Hepatic stellate cell (primary cell): Measurements from ENCODE around the gene KRTAP10-11.
A peak's percentile ranks its signal among the peaks of the same experiment; 100 is the strongest.
"Not testable (repeated sequence)": the region's sequence is repeated elsewhere in the genome, so short reads cannot be mapped to it uniquely, and the experiment has no call there.

Source experiments
- DNase-seq: peaks from one replicate; pipeline ENCODE4 v3.0.0; 2011; ENCODE audit warnings: low spot score

The KRTAP10-11 gene

GRCh38 chr21:44615466-44615865, 30.7 kb upstream of the KRTAP10-11 start:
- no peak for DNase-seq

DNA sequence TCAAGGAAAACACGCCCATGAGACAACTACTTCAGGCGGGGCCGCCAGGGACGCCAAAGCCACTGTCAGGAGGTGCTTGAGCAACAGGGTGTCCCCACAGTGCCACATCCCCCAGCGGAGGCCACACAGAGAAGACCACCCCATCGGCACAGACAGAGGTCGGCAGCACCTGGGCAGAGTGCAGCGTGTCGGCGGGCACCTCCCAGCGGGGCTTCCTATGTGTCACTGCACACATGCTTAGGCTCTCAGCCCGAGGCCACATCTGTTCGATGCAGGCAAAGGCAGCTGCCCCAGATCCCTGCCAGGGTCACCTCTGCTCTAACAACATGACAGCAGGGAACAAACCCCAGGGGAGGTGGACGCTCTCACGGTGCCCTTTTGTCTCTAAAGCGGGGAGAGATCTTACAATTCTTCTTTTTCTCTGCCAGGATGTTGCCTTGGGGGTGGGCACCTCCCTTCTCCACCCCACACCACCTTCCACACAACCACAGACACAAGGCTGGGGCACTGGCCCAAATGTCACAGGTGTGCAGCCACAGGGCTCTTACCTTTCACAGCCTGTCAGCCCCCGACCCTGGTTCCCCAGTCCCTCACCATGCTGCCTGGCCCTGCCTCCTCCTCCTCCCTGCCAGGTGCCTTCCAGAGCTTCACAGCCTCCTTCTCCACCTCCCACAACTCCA, 30.2 kb upstream of the KRTAP10-11 start:
- no peak for DNase-seq

- DNase-seq = no peak
Measured at GRCh38 chr21:44616591-44616926, 29.7 kb upstream of the KRTAP10-11 start.

- no peak for DNase-seq
Measured at GRCh38 chr21:44617071-44617501, 29.1 kb upstream of the KRTAP10-11 start.

DNA sequence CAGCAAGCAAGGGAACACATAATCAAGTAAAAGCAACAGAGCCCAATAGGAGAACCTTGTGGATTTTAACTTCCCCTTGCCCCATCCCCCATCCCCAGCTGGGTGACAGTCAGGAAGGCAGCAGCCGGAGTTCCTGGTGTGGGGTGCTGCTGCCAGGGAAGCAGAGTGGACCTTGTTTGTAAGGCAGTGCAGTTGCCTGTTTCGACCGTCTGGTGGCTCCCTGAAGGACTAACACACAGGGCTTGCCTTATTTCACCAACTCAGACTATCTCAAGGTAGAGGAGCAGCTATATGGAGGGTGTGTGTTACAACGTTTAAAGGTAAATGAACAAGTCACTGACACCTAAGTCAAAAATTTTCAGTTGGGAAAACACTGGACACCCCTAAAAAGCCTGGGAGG, 27.7 kb upstream of the KRTAP10-11 start:
- DNase-seq = peak; percentile 14

- no peak for DNase-seq
Measured at GRCh38 chr21:44618909-44619308, 27.3 kb upstream of the KRTAP10-11 start.

DNA sequence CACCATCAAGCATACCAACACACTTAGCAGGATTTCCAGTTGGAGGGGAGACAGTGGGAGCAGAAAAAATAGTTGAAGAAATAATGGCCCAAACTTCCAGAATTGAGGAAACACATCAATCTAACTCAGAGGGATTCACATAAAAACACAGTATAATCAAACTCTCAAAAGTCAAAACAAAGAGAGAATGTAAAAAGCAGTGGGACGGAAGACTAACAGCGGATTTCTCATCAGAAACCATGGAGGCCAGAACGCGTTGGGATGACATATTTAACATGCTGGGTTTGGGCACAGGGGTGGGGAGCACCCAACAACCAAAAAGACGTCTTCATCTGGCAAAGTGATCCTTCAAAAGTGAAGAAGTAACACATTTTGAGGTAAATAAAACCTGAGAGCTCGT, 26.3 kb upstream of the KRTAP10-11 start:
- no peak for DNase-seq

GRCh38 chr21:44623575-44623974, 22.6 kb upstream of the KRTAP10-11 start:
- no peak for DNase-seq

- no peak for DNase-seq
Measured at GRCh38 chr21:44625756-44626155, 20.5 kb upstream of the KRTAP10-11 start.

DNA sequence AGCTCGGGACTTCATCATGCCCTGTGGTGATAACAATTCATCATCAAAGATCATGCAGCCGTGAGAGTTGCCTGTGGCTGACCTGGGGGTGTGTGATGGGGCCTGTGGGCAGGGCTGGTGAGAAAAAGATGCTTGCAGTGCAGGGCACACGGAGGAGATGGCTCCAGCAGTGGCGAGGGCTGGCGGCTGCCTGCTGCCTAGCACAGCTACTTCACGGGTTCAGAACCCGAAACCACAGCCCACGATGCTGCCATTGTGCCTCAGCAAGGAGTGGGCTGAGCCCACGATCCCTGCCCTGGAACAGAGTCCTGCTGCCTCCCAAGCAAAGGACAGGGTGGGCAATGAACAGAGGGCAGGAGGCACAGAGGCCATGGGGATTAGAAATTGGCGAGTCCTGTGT, 20.0 kb upstream of the KRTAP10-11 start:
- no peak for DNase-seq

DNA sequence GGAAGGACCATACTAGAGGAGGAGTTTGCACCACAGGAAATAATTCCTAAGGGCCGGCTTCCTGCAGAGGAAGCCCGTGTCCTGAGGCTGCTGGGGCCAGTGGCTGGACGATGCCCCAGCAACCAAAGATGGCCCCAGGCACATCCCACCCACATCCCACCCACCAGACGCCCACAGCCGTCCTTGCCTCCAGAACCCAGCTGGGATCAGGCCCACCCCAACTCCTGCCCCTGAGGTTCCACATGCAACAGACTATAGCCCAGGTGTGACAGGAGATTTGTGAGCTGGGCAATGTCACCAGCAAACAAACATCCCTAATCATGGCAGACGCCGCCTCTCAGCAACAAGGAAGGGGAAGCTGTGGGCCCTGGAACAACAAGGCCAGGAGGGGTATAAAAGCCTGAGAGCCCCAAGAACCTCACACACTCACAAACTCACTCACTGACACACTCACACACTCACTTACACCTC, 19.5 kb upstream of the KRTAP10-11 start, which contains the start of gene KRTAP10-9:
Gene KRTAP10-9 (plus strand): TSS at position 421 of the 471 bp plus-strand sequence. CDS start 79 bp downstream, outside the sequence.
- no peak for DNase-seq

DNA sequence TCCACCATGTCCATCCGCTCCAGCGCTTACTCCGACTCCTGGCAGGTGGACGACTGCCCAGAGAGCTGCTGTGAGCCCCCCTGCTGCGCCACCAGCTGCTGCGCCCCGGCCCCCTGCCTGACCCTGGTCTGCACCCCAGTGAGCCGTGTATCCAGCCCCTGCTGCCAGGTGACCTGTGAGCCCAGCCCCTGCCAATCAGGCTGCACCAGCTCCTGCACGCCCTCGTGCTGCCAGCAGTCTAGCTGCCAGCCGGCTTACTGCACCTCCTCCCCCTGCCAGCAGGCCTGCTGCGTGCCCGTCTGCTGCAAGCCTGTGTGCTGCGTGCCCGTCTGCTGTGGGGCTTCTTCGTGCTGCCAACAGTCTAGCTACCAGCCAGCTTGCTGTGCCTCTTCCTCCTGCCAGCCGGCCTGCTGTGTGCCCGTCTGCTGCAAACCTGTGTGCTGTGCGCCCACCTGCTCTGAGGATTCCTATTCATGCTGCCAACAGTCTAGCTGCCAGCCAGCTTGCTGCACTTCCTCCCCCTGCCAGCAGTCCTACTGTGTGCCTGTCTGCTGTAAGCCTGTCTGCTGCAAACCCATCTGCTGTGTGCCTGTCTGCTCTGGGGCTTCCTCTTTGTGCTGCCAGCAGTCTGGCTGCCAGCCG, 18.9 kb upstream of the KRTAP10-11 start:
- not testable (repeated sequence) for DNase-seq

GRCh38 chr21:44627831-44628233, 18.4 kb upstream of the KRTAP10-11 start:
- not testable (repeated sequence) for DNase-seq

GRCh38 chr21:44628707-44629391, 17.4 kb upstream of the KRTAP10-11 start:
- DNase-seq = no peak

GRCh38 chr21:44630440-44630839, 15.8 kb upstream of the KRTAP10-11 start:
- DNase-seq = no peak

DNA sequence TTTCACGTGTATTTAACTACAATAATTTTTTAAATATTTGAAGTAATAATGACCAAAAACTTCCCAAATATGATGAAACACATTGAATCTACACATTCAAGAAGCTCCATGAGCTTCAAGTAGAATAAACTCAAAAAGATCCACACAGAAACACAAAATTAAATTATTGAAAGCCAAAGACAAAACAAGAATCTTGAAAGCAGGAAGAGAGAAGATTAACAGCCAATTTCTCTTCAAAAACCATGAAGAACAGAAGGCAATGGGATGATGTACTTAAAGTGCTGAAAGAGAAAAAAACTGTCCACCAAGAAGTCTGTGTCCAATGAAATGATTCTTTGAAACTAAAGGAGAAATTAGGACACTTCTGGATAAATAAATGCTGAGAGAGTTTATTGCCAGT, 14.1 kb upstream of the KRTAP10-11 start:
- DNase-seq = no peak

DNA sequence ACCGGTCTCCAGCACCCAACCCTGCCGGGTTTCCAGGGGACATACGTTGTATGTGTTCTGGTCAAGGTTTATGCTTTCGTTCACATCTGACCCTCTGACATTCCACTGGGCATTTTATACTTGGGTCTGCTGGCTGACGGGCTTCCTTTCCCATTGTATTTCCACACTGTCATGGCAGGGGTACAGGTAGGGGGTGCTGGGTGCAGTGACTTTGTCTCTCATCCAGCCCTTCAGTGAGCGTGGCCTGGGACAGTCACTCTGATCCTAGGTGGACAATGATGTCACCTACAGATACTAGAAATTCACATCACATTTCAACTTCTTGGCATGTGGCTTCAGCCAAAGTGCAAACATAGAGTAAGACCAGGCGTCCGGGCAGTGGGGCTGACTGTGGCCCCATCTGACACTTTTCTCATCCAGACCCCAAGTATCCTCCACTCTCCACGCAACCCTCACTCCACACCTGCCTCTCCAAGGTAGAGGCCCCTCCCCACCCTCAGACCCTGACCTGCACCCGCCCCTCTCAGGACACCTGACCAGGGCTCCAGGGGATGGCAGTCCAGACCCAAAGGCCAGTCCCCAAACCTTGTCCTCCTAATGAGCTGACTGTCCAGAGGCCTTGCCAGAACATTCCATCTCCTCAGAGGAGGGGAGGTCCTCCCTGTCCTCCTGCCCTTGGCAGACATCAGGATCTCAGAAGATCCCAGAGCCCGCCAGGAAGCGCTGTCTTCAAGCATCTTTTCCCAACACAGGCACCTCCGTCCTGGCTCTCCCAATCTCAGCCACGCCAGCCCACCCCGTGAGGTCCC, 9.8 kb upstream of the KRTAP10-11 start:
- DNase-seq = no peak

DNA sequence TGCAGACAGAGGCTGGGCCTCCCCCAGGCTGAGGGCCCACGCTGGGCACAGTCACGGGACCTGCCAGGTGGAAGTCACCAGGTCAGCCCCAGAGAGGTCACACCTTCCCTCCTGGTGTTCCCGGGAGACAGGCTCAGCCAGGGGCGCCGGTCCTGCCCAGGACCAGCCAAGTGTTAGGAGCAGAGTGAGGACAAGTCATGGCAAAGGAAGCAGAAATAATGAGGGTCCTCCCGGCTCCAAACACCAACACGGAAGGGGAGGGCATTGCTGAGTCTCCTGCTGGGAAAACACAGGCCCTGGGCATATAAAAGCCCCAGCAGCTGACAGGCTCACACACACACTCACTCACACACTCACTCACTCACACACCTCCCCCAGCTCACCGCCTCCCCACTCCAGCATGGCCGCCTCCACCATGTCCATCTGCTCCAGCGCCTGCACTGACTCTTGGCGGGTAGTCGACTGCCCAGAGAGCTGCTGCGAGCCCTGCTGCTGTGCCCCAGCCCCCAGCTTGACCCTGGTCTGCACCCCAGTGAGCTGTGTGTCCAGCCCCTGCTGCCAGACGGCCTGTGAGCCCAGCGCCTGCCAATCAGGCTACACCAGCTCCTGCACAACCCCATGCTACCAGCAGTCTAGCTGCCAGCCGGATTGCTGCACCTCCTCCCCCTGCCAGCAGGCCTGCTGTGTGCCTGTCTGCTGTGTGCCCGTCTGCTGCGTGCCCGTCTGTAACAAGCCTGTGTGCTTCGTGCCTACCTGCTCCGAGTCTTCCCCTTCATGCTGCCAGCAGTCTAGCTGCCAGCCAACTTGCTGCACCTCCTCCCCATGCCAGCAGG, 9.0 kb upstream of the KRTAP10-11 start, which contains the start of gene KRTAP10-10:
Gene KRTAP10-10 (plus strand): TSS at position 339 of the 833 bp plus-strand sequence. CDS start 62 bp downstream, at position 401.
- no peak for DNase-seq

DNA sequence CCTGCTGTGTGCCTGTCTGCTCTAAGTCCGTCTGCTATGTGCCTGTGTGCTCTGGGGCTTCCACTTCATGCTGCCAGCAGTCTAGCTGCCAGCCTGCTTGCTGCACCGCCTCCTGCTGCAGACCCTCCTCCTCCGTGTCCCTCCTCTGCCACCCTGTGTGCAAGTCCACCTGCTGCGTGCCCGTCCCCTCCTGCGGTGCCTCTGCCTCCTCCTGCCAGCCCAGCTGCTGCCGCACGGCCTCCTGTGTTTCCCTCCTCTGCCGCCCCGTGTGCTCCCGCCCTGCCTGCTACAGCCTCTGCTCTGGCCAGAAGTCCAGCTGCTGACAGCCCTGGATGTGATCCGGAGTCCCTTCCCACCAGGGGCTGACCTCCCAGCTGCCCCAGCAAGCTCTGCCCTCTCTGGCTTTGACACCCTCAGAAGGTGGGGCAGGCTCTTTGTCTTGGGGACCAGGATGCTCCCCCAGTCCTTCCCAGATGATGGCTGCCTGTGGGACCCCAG, 8.3 kb upstream of the KRTAP10-11 start:
- not testable (repeated sequence) for DNase-seq

DNA sequence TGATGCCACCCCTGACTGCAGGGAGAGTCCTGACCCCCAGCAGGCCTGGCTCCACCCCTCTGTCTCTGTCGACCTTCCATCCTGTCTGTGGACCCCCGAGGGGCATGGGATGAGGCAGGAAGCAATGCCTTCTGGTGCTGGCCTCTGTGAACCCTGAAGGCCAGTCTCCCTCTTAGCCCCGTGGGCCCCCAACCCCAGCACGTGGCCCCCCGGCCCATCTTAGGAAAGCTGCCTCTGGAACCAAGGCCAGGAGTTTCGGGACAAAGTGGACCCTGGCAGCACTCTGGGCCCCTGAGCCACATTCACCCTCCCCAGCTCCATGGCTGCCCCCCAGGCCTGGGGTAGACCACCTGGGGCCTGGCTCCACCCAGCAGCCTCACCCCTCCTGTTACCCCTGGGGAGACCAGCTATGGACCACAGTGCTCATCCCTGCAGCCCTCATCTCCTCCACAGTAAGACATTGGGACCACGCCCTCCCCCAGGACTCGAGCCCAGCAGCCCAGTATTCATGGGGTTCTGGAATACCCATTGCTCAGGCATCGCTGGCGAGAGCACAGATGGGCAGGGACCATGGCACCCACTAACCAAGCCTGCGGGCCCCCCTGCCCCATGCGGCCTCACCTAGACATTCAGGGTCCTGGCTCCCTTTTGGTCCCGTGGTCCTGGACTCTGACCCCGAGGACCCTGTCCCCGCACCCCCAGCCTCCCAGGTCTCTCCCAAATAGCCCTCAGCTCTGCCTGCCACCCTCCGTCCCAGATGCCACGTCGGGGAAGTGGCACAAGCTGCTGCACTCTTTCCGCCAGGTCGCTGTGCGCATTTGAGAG, 7.5 kb upstream of the KRTAP10-11 start:
- not testable (repeated sequence) for DNase-seq
